Measurements from ENCODE around the gene CSNK1G1. TPM values are rescaled to one million over a fixed set of nuclear protein-coding genes. Genes with fewer than 3 reads are reported as not detected.
"Not testable (repeated sequence)": the region's sequence is repeated elsewhere in the genome, so short reads cannot be mapped to it uniquely, and the experiment has no call there.

CSNK1G1 gene
- total RNA-seq, 2 experiments from 2014 or later, result 20.3 to 22.5 TPM

GRCh38 chr15:64331668-64332067 is 24.3 kb downstream of the CSNK1G1 start:
- DNase-seq; H3K27ac Mint-ChIP-seq; POLR2A ChIA-PET; ATAC-seq; H3K27me3 Mint-ChIP-seq; intact Hi-C loops (cut with DNase I, micrococcal nuclease); H3K9me3 Mint-ChIP-seq (ENCODE audit: low read depth); H3K4me3 Mint-ChIP-seq; CTCF ChIA-PET: not testable (repeated sequence)
- Mint-ChIP-seq H3K36me3 (ENCODE audit: low read depth) (peaks cover 12% of the 10 kb centered on the region), H3K4me1 (peaks cover 30% of the 10 kb centered on the region)

GRCh38 chr15:64326975-64327374 is 29.0 kb downstream of the CSNK1G1 start:
- H3K9me3 Mint-ChIP-seq (ENCODE audit: low read depth); H3K27ac Mint-ChIP-seq; CTCF ChIA-PET; H3K4me3 Mint-ChIP-seq; POLR2A ChIA-PET; ATAC-seq; DNase-seq; H3K4me1 Mint-ChIP-seq; H3K36me3 Mint-ChIP-seq (ENCODE audit: low read depth); intact Hi-C loops (cut with DNase I, micrococcal nuclease); H3K27me3 Mint-ChIP-seq: not testable (repeated sequence)

GRCh38 chr15:64326458-64326857 is 29.5 kb downstream of the CSNK1G1 start:
- CTCF ChIA-PET; H3K4me1 Mint-ChIP-seq; intact Hi-C loops (cut with DNase I, micrococcal nuclease); H3K4me3 Mint-ChIP-seq; H3K36me3 Mint-ChIP-seq (ENCODE audit: low read depth); H3K27me3 Mint-ChIP-seq; H3K9me3 Mint-ChIP-seq (ENCODE audit: low read depth); ATAC-seq; POLR2A ChIA-PET; DNase-seq; H3K27ac Mint-ChIP-seq: not testable (repeated sequence)

GRCh38 chr15:64324165-64324877 is 31.7 kb downstream of the CSNK1G1 start:
- no peaks in the 10 kb centered on the region for H3K36me3 Mint-ChIP-seq (ENCODE audit: low read depth)
- H3K9me3 Mint-ChIP-seq (ENCODE audit: low read depth), result no peaks in the 10 kb centered on the region
- intact Hi-C loops (cut with DNase I, micrococcal nuclease), result no loop called here
- DNase-seq (no peak), ATAC-seq (no peak)
- no peaks in the 10 kb centered on the region for H3K27me3 Mint-ChIP-seq
- peaks cover 4% of the 10 kb centered on the region for H3K4me1 Mint-ChIP-seq
- H3K27ac Mint-ChIP-seq, result no peak overlapping the region
- no peak overlapping the region for H3K4me3 Mint-ChIP-seq
- POLR2A ChIA-PET, result no interaction called here
- CTCF ChIA-PET, result interaction anchor here (1.6 kb wide), 1 partner anchor 9 kb away, joined by 6 read pairs; no protein-coding TSS in a partner anchor

GRCh38 chr15:64315216-64315615 is 40.8 kb downstream of the CSNK1G1 start:
- intact Hi-C loops (cut with DNase I, micrococcal nuclease), result no loop called here
- Mint-ChIP-seq H3K27ac (no peak overlapping the region), H3K4me3 (no peak overlapping the region), H3K27me3 (no peaks in the 10 kb centered on the region), H3K9me3 (ENCODE audit: low read depth) (no peaks in the 10 kb centered on the region), H3K4me1 (peaks cover 5% of the 10 kb centered on the region), H3K36me3 (ENCODE audit: low read depth) (peaks cover 8% of the 10 kb centered on the region)
- no peak for DNase-seq
- ChIA-PET CTCF (interaction anchor here (0.7 to 1.4 kb wide), 3 partner anchors 10 to 151 kb away, joined by 3 to 6 read pairs (median 3); no protein-coding TSS in a partner anchor), POLR2A (no interaction called here)
- ATAC-seq, result no peak

- CTCF ChIA-PET, result no interaction called here
- ATAC-seq, result no peak
- intact Hi-C loops (cut with DNase I, micrococcal nuclease), result no loop called here
- no peaks in the 10 kb centered on the region for H3K9me3 Mint-ChIP-seq (ENCODE audit: low read depth)
- H3K4me3 Mint-ChIP-seq, result no peak overlapping the region
- POLR2A ChIA-PET, result no interaction called here
- no peaks in the 10 kb centered on the region for H3K27me3 Mint-ChIP-seq
- no peak for DNase-seq
- peaks cover 7% of the 10 kb centered on the region for H3K4me1 Mint-ChIP-seq
- H3K27ac Mint-ChIP-seq, result no peak overlapping the region
- H3K36me3 Mint-ChIP-seq (ENCODE audit: low read depth), result peaks cover 8% of the 10 kb centered on the region
Observed at GRCh38 chr15:64314456-64314855, 41.5 kb downstream of the CSNK1G1 start.

GRCh38 chr15:64311566-64311965 is 44.4 kb downstream of the CSNK1G1 start:
- Mint-ChIP-seq H3K9me3 (ENCODE audit: low read depth) (no peaks in the 10 kb centered on the region), H3K4me3 (no peak overlapping the region), H3K27ac (no peak overlapping the region), H3K27me3 (no peaks in the 10 kb centered on the region), H3K36me3 (ENCODE audit: low read depth) (peaks cover 20% of the 10 kb centered on the region), H3K4me1 (peaks cover 9% of the 10 kb centered on the region)
- intact Hi-C loops (cut with DNase I, micrococcal nuclease), result no loop called here
- DNase-seq (no peak), ATAC-seq (no peak)
- CTCF ChIA-PET, result no interaction called here
- POLR2A ChIA-PET, result interaction anchor here (0.6 kb wide), 1 partner anchor 11 kb away, joined by 6 read pairs; no protein-coding TSS in a partner anchor

GRCh38 chr15:64310036-64310435 is 45.9 kb downstream of the CSNK1G1 start:
- DNase-seq (no peak), ATAC-seq (no peak)
- Mint-ChIP-seq H3K27ac (no peak overlapping the region), H3K4me3 (no peak overlapping the region), H3K27me3 (no peaks in the 10 kb centered on the region), H3K9me3 (ENCODE audit: low read depth) (no peaks in the 10 kb centered on the region), H3K36me3 (ENCODE audit: low read depth) (peaks cover 20% of the 10 kb centered on the region), H3K4me1 (peaks cover 14% of the 10 kb centered on the region)
- POLR2A ChIA-PET, result interaction anchor here (0.7 kb wide), 1 partner anchor 36 kb away, joined by 3 read pairs; no protein-coding TSS in a partner anchor
- intact Hi-C loops (cut with DNase I, micrococcal nuclease), result no loop called here
- CTCF ChIA-PET, result interaction anchor here (1.1 kb wide), 1 partner anchor 60 kb away, joined by 3 read pairs; no protein-coding TSS in a partner anchor

- ATAC-seq (no peak), DNase-seq (no peak)
- Mint-ChIP-seq H3K27ac (no peak overlapping the region), H3K4me1 (peaks cover 11% of the 10 kb centered on the region), H3K27me3 (no peaks in the 10 kb centered on the region), H3K36me3 (ENCODE audit: low read depth) (peaks cover 16% of the 10 kb centered on the region), H3K9me3 (ENCODE audit: low read depth) (no peaks in the 10 kb centered on the region), H3K4me3 (no peak overlapping the region)
- intact Hi-C loops (cut with DNase I, micrococcal nuclease), result no loop called here
- ChIA-PET POLR2A (no interaction called here), CTCF (no interaction called here)
Observed at GRCh38 chr15:64305261-64305660, 50.7 kb downstream of the CSNK1G1 start.

- Mint-ChIP-seq H3K27ac (no peak overlapping the region), H3K36me3 (ENCODE audit: low read depth) (peaks cover 3% of the 10 kb centered on the region), H3K4me1 (peaks cover 9% of the 10 kb centered on the region), H3K4me3 (no peak overlapping the region), H3K9me3 (ENCODE audit: low read depth) (no peaks in the 10 kb centered on the region), H3K27me3 (no peaks in the 10 kb centered on the region)
- ChIA-PET POLR2A (no interaction called here), CTCF (no interaction called here)
- ATAC-seq, result no peak
- intact Hi-C loops (cut with DNase I, micrococcal nuclease), result no loop called here
- DNase-seq, result no peak
Observed at GRCh38 chr15:64289550-64289949, 66.4 kb downstream of the CSNK1G1 start.

GRCh38 chr15:64288999-64289398 is 67.0 kb downstream of the CSNK1G1 start:
- H3K36me3 Mint-ChIP-seq (ENCODE audit: low read depth), result peaks cover 3% of the 10 kb centered on the region
- ChIA-PET CTCF (interaction anchor here (0.9 kb wide), 1 partner anchor 57 kb away, joined by 3 read pairs; no protein-coding TSS in a partner anchor), POLR2A (no interaction called here)
- H3K27me3 Mint-ChIP-seq, result no peaks in the 10 kb centered on the region
- intact Hi-C loops (cut with DNase I, micrococcal nuclease), result no loop called here
- H3K4me3 Mint-ChIP-seq, result no peak overlapping the region
- no peaks in the 10 kb centered on the region for H3K9me3 Mint-ChIP-seq (ENCODE audit: low read depth)
- H3K4me1 Mint-ChIP-seq, result peaks cover 12% of the 10 kb centered on the region
- no peak overlapping the region for H3K27ac Mint-ChIP-seq
- DNase-seq (no peak), ATAC-seq (no peak)

- no peak overlapping the region for H3K27ac Mint-ChIP-seq
- CTCF ChIA-PET, result interaction anchor here (0.9 kb wide), 1 partner anchor 56 kb away, joined by 3 read pairs; no protein-coding TSS in a partner anchor
- ATAC-seq (no peak), DNase-seq (no peak)
- no peaks in the 10 kb centered on the region for H3K9me3 Mint-ChIP-seq (ENCODE audit: low read depth)
- no peak overlapping the region for H3K4me3 Mint-ChIP-seq
- H3K4me1 Mint-ChIP-seq, result peaks cover 15% of the 10 kb centered on the region
- intact Hi-C loops (cut with DNase I, micrococcal nuclease), result no loop called here
- peaks cover 3% of the 10 kb centered on the region for H3K36me3 Mint-ChIP-seq (ENCODE audit: low read depth)
- H3K27me3 Mint-ChIP-seq, result no peaks in the 10 kb centered on the region
- POLR2A ChIA-PET, result no interaction called here
Observed at GRCh38 chr15:64288577-64288976, 67.4 kb downstream of the CSNK1G1 start.
